DMS 273 (cell line): ENCODE results near the gene ECM1.

ENCODE experiments used
- DNase-seq: peaks from one replicate; lab custom pipeline; 2025; ENCODE audit not compliant: unreplicated experiment; lab: John Stamatoyannopoulos, UW

The ECM1 gene

GRCh38 chr1:150511985-150512660 lies 4.2 kb downstream of the ECM1 start:
- DNase-seq: no peak

DNA sequence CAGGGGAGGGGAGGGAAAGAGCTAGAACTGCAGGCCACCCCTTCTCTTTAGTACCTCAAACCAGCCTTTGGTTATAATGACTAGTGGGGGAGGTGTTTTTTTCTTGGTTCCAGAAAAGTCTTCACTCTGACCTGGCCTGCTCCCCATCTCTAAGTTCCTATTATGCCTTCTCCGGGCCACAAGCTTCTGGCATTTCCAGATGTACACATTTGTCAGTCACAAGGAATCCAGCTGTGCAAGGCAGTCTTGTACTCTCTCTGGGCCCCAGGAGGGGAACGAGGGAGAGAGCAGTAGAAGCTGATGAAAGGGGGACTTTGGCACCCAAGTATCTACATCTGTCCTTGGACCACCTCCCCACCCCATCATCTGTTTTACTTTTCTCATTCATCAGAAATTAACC lies 4.9 kb downstream of the ECM1 start:
- DNase-seq: no peak

DNA sequence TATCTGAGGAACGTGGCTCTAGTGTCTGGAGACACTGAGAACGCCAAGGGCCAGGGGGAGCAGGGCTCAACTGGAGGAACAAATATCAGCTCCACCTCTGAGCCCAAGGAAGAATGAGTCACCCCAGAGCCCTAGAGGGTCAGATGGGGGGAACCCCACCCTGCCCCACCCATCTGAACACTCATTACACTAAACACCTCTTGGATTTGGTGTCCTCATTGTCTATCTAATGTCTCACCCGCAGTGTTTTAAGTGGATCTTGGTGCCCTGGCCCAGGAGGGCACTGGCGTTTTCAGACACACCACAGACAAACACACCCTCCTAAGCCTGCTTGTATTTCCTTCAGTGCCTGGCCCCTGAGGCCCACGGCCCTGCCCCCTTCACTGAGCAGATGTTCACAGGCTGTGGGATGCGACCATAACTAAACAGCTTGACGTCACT lies 5.5 kb downstream of the ECM1 start:
- DNase-seq: peak; percentile 100

GRCh38 chr1:150514260-150514659 lies 6.4 kb downstream of the ECM1 start:
- no peak for DNase-seq

- no peak for DNase-seq
Observed at GRCh38 chr1:150514913-150515327, 7.0 kb downstream of the ECM1 start.

- DNase-seq: peak; percentile 100
Observed at GRCh38 chr1:150515328-150516049, 7.6 kb downstream of the ECM1 start, which contains the start of gene FALEC. Gene FALEC, plus strand, starts transcription at chr1:150515752.

- DNase-seq: peak; percentile 99
Observed at GRCh38 chr1:150516050-150516591, 8.2 kb downstream of the ECM1 start.

GRCh38 chr1:150516616-150517015 lies 8.7 kb downstream of the ECM1 start:
- peak; percentile 98 for DNase-seq

GRCh38 chr1:150521196-150521968 lies 13.5 kb downstream of the ECM1 start:
- no peak for DNase-seq

GRCh38 chr1:150525348-150525747 lies 17.4 kb downstream of the ECM1 start:
- no peak for DNase-seq

DNA sequence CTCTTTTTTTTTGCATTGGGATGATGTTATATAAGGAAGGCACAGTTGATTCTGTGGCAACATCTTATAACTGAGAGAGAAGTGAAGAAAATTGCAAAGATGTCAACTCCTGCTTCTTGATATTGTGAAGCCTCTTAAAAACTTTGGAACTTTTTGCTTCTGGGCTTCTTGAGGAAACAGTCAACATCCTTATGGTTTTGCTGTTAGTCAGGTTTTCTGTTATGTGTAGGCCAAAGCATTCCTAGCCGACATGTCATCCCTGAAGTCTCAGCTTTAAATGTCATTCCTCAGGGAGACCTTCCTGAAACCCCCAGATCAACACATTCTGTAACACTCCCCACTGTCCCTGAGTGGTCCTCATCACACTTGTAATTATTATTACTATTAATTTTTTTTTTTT lies 20.3 kb downstream of the ECM1 start:
- DNase-seq: no peak

DNA sequence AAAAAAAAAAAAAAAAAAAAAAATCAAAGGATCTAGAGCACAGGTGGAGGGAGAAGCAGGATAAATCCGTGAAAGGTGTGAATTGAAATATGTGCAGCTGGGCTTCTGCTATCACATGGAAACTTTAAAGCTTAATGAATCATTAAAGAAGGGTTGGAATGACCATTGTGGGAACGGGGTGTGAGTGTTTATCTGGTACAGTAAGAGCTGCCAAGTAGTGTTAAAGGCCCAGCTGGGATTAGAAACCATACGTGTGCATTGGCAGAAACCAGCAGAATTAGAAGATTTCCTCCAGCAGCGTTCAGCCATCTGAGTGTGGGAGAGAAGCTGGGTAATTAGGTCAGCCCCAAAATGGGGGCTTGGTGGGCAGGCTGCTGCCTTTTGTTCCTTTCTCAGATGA lies 21.1 kb downstream of the ECM1 start:
- DNase-seq: no peak

DNA sequence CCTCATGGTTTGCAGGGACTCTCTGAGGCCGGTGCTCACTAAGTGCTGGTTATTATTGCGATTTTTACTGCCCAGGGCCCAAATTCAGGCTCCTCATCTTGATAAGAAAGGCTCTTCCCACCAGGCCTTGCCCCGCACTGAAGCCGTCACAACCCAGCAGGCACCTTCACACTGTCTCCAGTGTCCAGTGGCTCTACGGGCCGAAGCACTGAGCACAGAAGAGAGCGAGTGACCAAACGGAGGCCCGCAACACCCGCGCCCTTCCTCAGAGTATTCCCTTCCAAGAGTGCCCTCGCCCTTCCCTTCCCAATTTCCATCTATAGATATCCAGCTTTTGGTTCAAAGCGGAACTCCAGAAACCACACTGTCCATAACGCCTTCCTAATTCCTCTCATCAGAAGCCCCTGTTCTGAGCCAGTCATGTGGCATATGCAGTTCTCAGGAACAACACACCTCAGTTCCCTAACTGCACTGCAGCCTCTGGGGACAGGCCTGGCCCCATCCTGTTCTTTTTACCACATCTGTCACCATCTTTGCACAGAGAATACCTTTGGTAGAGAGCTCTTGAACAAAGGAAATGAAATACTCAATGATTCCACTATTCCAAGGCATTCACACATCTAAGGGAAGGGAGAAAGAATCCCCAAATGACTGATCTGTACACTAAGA lies 22.7 kb downstream of the ECM1 start:
- no peak for DNase-seq

GRCh38 chr1:150532860-150533259 lies 25.0 kb downstream of the ECM1 start:
- no peak for DNase-seq

- no peak for DNase-seq
Observed at GRCh38 chr1:150534002-150534401, 26.1 kb downstream of the ECM1 start.

DNA sequence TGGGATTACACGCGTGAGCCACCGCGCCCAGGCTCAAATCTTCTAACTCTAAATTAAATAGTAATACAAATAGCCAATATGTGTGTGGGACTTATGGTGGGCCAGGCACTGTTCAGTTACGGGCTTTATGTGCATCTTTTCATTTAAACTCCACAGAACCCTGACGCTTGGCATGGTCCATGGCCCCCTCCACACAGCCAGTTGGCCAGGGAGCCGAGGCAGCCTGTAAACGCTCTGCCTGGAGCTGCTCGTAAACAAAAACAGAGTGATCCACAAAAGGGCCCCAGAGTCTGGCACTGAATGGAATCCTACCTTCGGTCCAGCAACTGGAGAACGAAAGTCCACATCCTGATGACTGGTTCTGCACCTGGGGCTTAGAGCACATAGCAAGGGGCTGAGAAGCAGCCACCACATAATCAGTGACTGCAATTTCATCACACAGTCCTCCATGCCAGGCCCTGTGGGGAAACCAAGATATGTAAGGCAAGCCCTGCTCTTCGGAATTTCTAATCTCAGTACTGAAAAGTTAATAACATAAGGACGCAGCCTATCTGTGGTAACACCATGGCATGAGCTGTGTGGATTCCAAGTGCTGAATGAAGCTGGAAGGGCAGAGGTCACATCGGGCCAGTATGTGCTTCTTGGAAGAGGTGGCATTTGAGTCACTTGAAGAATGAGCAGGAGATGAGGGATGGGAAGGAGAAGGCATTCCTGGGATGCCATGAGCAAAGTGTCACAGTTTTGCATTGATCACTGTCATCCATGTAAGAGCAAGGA lies 27.8 kb downstream of the ECM1 start:
- DNase-seq: no peak

- DNase-seq: no peak
Observed at GRCh38 chr1:150536836-150537731, 29.2 kb downstream of the ECM1 start.

- no peak for DNase-seq
Observed at GRCh38 chr1:150537732-150538684, 30.1 kb downstream of the ECM1 start.
